Muscle of leg (tissue), 11 donors: ENCODE data around the gene CRISPLD2. TPM values are rescaled to one million over a fixed set of nuclear protein-coding genes. Genes with fewer than 3 reads are reported as not detected.

ENCODE experiments used
- DNase-seq: peaks from one replicate; pipeline ENCODE4 v3.0.0; 2013
- H3K27ac ChIP-seq: one replicate; pipeline ENCODE4 v1.5.1; 2013; ENCODE audit warnings: mild to moderate bottlenecking, low read length, control low read depth
- H3K27me3 ChIP-seq: one replicate; pipeline ENCODE4 v1.6.1; 2013; ENCODE audit warnings: low read length; ENCODE audit not compliant: control insufficient read depth, insufficient read depth
- H3K36me3 ChIP-seq: one replicate; pipeline ENCODE4 v1.6.1; 2013; ENCODE audit warnings: low read length; ENCODE audit not compliant: control insufficient read depth, insufficient read depth
- H3K4me1 ChIP-seq: one replicate; pipeline ENCODE4 v1.6.1; 2013; ENCODE audit warnings: low read length; ENCODE audit not compliant: control insufficient read depth, insufficient read depth
- H3K4me3 ChIP-seq: one replicate; pipeline ENCODE4 v1.5.1; 2013; ENCODE audit warnings: low read length, control low read depth
- H3K9me3 ChIP-seq: replicated peaks from 2 replicates; pipeline ENCODE4 v1.6.1; 2013; ENCODE audit warnings: low read depth, low read length; ENCODE audit not compliant: control insufficient read depth
- WGBS: methylation state at CpG from one replicate; pipeline ENCODE4 v1.1.5; 2013; ENCODE audit warnings: missing lambda C conversion rate; ENCODE audit not compliant: insufficient coverage; 5-methylcytosine and 5-hydroxymethylcytosine counted together
- polyA plus RNA-seq, 8 donors: library from polyadenylated mRNA; unstranded; fragments of 120-200 nt; gene quantifications; one replicate each; pipeline versions ENCODE4 v1.2.1 to v1.2.3, GENCODE V29; 2013; ENCODE audit warnings: inconsistent platforms in 1 of 8, low replicate concordance in 1 of 8; ENCODE audit not compliant: insufficient read length in 8 of 8, insufficient read depth in 1 of 8
- total RNA-seq: library from RNA; stranded (reverse); fragments of 120-200 nt; gene quantifications from one replicate; pipeline ENCODE4 v1.2.4, GENCODE V29; 2013

Gene CRISPLD2
- total and polyA plus RNA-seq, 9 donors, result 5.2 to 10.4 (median 6.4) TPM

DNA sequence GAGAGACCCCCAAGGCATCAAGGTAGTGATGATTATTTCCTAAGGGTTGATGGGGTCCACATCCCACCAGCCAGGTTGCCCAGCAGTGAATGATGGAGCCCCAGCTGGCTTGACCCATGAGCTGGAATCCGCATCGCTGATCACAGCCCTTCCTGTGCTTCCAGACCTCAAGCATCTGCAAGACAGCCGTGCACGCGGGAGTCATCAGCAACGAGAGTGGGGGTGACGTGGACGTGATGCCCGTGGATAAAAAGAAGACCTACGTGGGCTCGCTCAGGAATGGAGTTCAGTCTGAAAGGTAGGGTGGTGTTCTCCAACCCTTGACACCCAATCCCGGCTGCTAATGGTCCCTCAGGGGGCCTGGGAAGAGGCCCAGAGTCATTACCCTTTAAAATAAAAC, 69.3 kb downstream of the CRISPLD2 start:
- no peaks in the 10 kb centered on the region for H3K36me3 ChIP-seq
- H3K27me3 ChIP-seq, result peaks cover 17% of the 10 kb centered on the region
- DNase-seq, result no peak
- WGBS, result 69% methylated on average over 3 of the region's 12 CpGs
- H3K9me3 ChIP-seq, result no peaks in the 10 kb centered on the region
- H3K4me3 ChIP-seq, result no peak overlapping the region
- peaks cover 24% of the 10 kb centered on the region for H3K4me1 ChIP-seq
- H3K27ac ChIP-seq, result no peak overlapping the region

DNA sequence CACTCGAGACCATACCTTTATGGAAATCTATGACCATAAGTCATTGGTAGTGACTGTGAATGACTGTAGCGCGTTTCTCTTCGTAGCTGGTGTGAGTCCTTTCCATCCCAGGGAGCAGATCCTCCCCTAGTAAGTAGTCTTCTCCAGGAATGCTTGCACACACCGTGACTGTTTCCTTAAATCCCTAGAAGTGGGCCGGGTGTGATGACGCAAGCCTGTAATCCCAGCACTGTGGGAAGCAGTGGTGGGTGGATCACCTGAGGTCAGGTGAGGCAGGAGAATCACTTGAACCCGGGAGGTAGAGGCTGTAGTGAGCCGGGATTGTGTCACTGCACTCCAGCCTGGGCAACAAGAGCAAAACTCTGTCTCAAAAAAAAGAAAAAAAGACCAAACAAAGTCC, 70.6 kb downstream of the CRISPLD2 start:
- Histone ChIP-seq H3K9me3 (no peaks in the 10 kb centered on the region), H3K27me3 (peaks cover 22% of the 10 kb centered on the region), H3K4me3 (no peak overlapping the region), H3K36me3 (no peaks in the 10 kb centered on the region), H3K27ac (no peak overlapping the region), H3K4me1 (peaks cover 15% of the 10 kb centered on the region)
- no peak for DNase-seq
- WGBS, result 94% methylated on average over 3 of the region's 9 CpGs

GRCh38 chr16:84891149-84891795, 71.5 kb downstream of the CRISPLD2 start:
- H3K27ac ChIP-seq, result no peak overlapping the region
- peaks cover 22% of the 10 kb centered on the region for H3K27me3 ChIP-seq
- no peaks in the 10 kb centered on the region for H3K36me3 ChIP-seq
- peak; percentile 41 for DNase-seq
- no peak overlapping the region for H3K4me3 ChIP-seq
- peaks cover 15% of the 10 kb centered on the region for H3K4me1 ChIP-seq
- no peaks in the 10 kb centered on the region for H3K9me3 ChIP-seq
- 64% methylated on average over 13 of the region's 17 CpGs for WGBS

GRCh38 chr16:84892097-84892496, 72.3 kb downstream of the CRISPLD2 start:
- no peak overlapping the region for H3K27ac ChIP-seq
- WGBS, result 39% methylated on average over 6 of the region's 10 CpGs
- H3K4me1 ChIP-seq, result peaks cover 15% of the 10 kb centered on the region
- peaks cover 22% of the 10 kb centered on the region for H3K27me3 ChIP-seq
- no peak overlapping the region for H3K4me3 ChIP-seq
- DNase-seq, result peak; percentile 36
- H3K9me3 ChIP-seq, result no peaks in the 10 kb centered on the region
- H3K36me3 ChIP-seq, result no peaks in the 10 kb centered on the region

DNA sequence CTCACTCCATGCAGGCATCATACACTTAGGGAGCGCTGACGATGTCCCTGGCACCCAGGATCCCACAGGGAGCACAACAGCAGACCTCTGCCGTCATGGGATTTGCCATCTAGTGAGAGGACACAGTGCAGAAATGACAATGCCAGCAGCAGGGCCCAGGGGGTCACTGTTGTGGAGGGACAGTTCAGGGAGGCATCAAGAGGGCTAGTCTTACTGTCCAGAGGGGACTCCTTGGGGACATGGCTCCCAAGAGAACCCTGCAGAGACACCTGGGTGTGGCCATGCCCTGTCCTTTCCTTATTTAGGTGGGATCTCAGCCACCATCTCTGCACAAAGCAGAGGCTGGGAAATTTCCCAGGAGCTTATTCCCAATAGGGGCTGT, 73.7 kb downstream of the CRISPLD2 start:
- WGBS, result 100% methylated on average over 2 of the region's 3 CpGs
- H3K36me3 ChIP-seq, result no peaks in the 10 kb centered on the region
- H3K4me1 ChIP-seq, result peaks cover 15% of the 10 kb centered on the region
- DNase-seq, result no peak
- peaks cover 25% of the 10 kb centered on the region for H3K27me3 ChIP-seq
- no peak overlapping the region for H3K27ac ChIP-seq
- no peak overlapping the region for H3K4me3 ChIP-seq
- H3K9me3 ChIP-seq, result no peaks in the 10 kb centered on the region

- no peak for DNase-seq
- no peak overlapping the region for H3K27ac ChIP-seq
- peaks cover 27% of the 10 kb centered on the region for H3K27me3 ChIP-seq
- H3K36me3 ChIP-seq, result no peaks in the 10 kb centered on the region
- H3K4me3 ChIP-seq, result no peak overlapping the region
- no peaks in the 10 kb centered on the region for H3K9me3 ChIP-seq
- H3K4me1 ChIP-seq, result peaks cover 15% of the 10 kb centered on the region
- WGBS, result no CpG with 5 or more reads among the region's 12 CpGs
These were observed 74.2 kb downstream of the CRISPLD2 start for GRCh38 chr16:84893849-84894599.

DNA sequence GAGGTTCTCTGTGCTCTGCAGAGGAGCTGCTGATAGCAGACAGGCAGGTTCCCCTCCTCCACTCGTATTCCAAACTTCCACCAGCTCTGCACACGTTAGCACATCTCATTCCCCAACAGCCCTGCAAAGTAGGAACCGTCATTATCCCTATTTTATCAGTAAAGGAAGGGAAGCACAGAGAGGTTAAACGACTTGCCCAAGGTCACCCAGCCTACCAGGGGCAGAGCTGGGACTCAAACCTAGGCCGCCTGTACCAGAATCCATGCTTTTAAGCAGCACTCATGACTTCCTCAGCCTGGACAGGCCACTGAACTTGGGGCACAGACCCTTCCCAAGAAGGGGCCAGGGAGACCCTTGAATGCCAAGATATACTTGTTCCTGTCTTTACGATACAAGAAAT, 75.2 kb downstream of the CRISPLD2 start:
- Histone ChIP-seq H3K4me3 (no peak overlapping the region), H3K4me1 (peaks cover 15% of the 10 kb centered on the region), H3K27ac (no peak overlapping the region), H3K27me3 (peaks cover 27% of the 10 kb centered on the region), H3K9me3 (no peaks in the 10 kb centered on the region), H3K36me3 (no peaks in the 10 kb centered on the region)
- DNase-seq, result no peak
- WGBS, result 62% methylated on average over 4 of the region's 6 CpGs

DNA sequence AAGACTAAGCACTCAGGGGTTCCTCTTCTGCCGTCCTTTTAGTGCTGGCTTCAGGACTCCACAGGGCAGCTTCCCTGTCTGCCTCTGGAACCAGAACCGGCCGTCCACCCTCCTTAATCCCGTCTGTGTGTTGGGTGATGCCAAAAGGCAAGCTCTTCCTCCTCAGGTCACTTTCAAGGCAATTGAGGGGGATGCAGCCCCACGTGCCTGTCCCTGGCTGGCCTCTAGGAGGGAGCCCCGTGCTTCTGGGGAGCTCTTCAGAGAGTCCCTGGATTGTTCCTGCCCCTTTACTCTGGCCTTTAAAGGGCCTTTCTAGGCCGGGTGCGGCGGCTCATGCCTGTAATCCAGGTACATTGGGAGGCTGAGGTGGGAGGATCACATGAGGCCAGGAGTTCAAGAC, 77.1 kb downstream of the CRISPLD2 start:
- no peaks in the 10 kb centered on the region for H3K9me3 ChIP-seq
- peaks cover 26% of the 10 kb centered on the region for H3K27me3 ChIP-seq
- DNase-seq, result no peak
- H3K4me3 ChIP-seq, result no peak overlapping the region
- H3K36me3 ChIP-seq, result no peaks in the 10 kb centered on the region
- WGBS, result 59% methylated on average over 3 of the region's 9 CpGs
- H3K27ac ChIP-seq, result no peak overlapping the region
- H3K4me1 ChIP-seq, result peaks cover 6% of the 10 kb centered on the region

DNA sequence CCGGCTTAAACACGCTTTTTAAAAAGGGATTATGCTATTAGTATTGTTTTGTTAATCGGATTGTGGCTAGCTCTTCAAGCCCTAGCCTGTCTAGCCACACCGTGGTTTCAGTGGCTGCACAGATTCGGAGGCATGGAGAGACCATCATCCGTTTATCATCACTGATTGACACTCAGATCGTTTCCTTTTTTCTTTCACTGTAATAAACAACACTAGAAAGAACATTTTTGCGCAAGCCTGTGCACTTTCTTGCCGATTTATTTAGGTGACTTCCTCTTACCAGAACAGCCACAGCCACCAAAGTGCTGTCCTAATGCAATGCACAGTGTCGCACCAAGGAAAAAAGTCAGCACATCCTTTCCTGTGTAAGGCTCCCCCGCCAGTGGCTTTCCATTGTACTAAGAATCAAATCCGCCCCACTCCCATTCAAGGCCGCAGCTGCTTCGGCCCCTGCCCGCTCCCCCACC, 78.2 kb downstream of the CRISPLD2 start:
- H3K27me3 ChIP-seq, result peaks cover 23% of the 10 kb centered on the region
- DNase-seq, result no peak
- WGBS, result 77% methylated on average over 12 of the region's 15 CpGs
- H3K36me3 ChIP-seq, result no peaks in the 10 kb centered on the region
- H3K27ac ChIP-seq, result no peak overlapping the region
- H3K9me3 ChIP-seq, result no peaks in the 10 kb centered on the region
- H3K4me3 ChIP-seq, result no peak overlapping the region
- no peaks in the 10 kb centered on the region for H3K4me1 ChIP-seq

DNA sequence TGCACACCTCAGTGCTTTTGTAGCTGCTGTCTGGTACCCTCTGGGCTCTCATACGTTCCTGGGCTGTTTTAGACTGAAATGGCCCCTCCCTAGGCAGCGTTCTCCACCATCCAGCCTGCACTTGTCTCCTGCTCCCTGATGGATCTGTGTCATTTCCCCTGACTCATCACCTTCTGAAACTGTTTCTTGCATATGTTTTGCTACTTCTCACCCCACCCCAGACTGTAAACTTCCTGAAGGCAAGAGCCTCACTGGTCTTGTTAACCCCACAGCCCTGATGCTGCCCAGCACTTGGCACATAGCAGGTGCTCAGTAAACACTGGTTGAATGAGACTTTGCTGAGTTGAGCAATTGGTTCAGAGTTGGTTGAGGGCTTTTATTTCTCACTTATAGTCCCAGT, 78.7 kb downstream of the CRISPLD2 start:
- peaks cover 20% of the 10 kb centered on the region for H3K27me3 ChIP-seq
- WGBS, result 64% methylated on average over 2 of the region's 2 CpGs
- H3K36me3 ChIP-seq, result no peaks in the 10 kb centered on the region
- no peaks in the 10 kb centered on the region for H3K9me3 ChIP-seq
- H3K4me3 ChIP-seq, result no peak overlapping the region
- no peaks in the 10 kb centered on the region for H3K4me1 ChIP-seq
- no peak overlapping the region for H3K27ac ChIP-seq
- DNase-seq, result no peak
